H9 (cell line): ENCODE data around the gene INSYN1. TPM values are rescaled to one million over a fixed set of nuclear protein-coding genes. Genes with fewer than 3 reads are reported as not detected.

Source experiments
- DNase-seq: peaks from one replicate; pipeline ENCODE4 v3.0.0-alpha.2; 2017
- H2AFZ ChIP-seq: one replicate; pipeline ENCODE4 v1.6.1; 2013; ENCODE audit warnings: mild to moderate bottlenecking, low read length, control low read depth, moderate library complexity
- H2AK5ac ChIP-seq: 2 replicates; pipeline ENCODE4 v1.6.1; 2013; ENCODE audit warnings: low read length, control low read depth, mixed read lengths; ENCODE audit not compliant: insufficient read length
- H2BK120ac ChIP-seq: one replicate; pipeline ENCODE4 v1.6.1; 2013; ENCODE audit warnings: low read depth, mild to moderate bottlenecking, low read length, control low read depth, inconsistent platforms; ENCODE audit not compliant: poor library complexity, severe bottlenecking
- H2BK12ac ChIP-seq: 2 replicates; pipeline ENCODE4 v1.6.1; 2013; ENCODE audit warnings: low read length, control low read depth, mixed read lengths, low read depth; ENCODE audit not compliant: insufficient read length
- H2BK15ac ChIP-seq: 2 replicates; pipeline ENCODE4 v1.6.1; 2013; ENCODE audit warnings: low read depth, low read length, control low read depth
- H2BK20ac ChIP-seq: one replicate; pipeline ENCODE4 v1.6.1; 2013; ENCODE audit warnings: low read depth, mild to moderate bottlenecking, low read length, control low read depth, inconsistent platforms; ENCODE audit not compliant: poor library complexity, severe bottlenecking
- H2BK5ac ChIP-seq: 2 replicates; pipeline ENCODE4 v1.6.1; 2013; ENCODE audit warnings: low read length, control low read depth, mixed read lengths; ENCODE audit not compliant: insufficient read length
- H3K14ac ChIP-seq: 2 replicates; pipeline ENCODE4 v1.6.1; 2013; ENCODE audit warnings: low read length, control low read depth; ENCODE audit not compliant: insufficient read depth
- H3K18ac ChIP-seq: 2 replicates; pipeline ENCODE4 v1.6.1; 2013; ENCODE audit warnings: low read depth, mild to moderate bottlenecking, mixed read lengths, low read length, control low read depth; ENCODE audit not compliant: insufficient read length
- H3K23ac ChIP-seq: 2 replicates; pipeline ENCODE4 v1.6.1; 2013; ENCODE audit warnings: low read length, control low read depth, mixed read lengths, low read depth; ENCODE audit not compliant: insufficient read length
- H3K23me2 ChIP-seq: 2 replicates; pipeline ENCODE4 v1.6.1; 2013; ENCODE audit warnings: low read depth, mild to moderate bottlenecking, mixed read lengths, low read length, control low read depth; ENCODE audit not compliant: insufficient read length, poor library complexity, severe bottlenecking
- H3K27ac ChIP-seq: 2 replicates; pipeline ENCODE4 v1.5.1; 2013; ENCODE audit warnings: low read length, control low read depth, mixed read lengths, low read depth; ENCODE audit not compliant: insufficient read length
- H3K27me3 ChIP-seq: 2 replicates; pipeline ENCODE4 v1.6.1; 2013; ENCODE audit warnings: low read length, control low read depth, inconsistent platforms; ENCODE audit not compliant: insufficient read depth
- H3K4ac ChIP-seq: 2 replicates; pipeline ENCODE4 v1.6.1; 2013; ENCODE audit warnings: low read depth, mild to moderate bottlenecking, control low read depth, inconsistent platforms, low read length, moderate library complexity
- H3K4me1 ChIP-seq: 2 replicates; pipeline ENCODE4 v1.6.1; 2013; ENCODE audit warnings: low read length, control low read depth, inconsistent platforms; ENCODE audit not compliant: insufficient read depth
- H3K4me2 ChIP-seq: 2 replicates; pipeline ENCODE4 v1.6.1; 2013; ENCODE audit warnings: low read length, control low read depth, mixed read lengths; ENCODE audit not compliant: insufficient read length, insufficient read depth
- H3K56ac ChIP-seq: 2 replicates; pipeline ENCODE4 v1.6.1; 2013; ENCODE audit warnings: low read depth, mild to moderate bottlenecking, mixed read lengths, low read length, control low read depth; ENCODE audit not compliant: insufficient read length
- H3K79me1 ChIP-seq: 2 replicates; pipeline ENCODE4 v1.6.1; 2013; ENCODE audit warnings: low read depth, mild to moderate bottlenecking, moderate library complexity, low read length, control low read depth, inconsistent platforms; ENCODE audit not compliant: insufficient read depth, poor library complexity, severe bottlenecking
- H3K79me2 ChIP-seq: 2 replicates; pipeline ENCODE4 v1.6.1; 2013; ENCODE audit warnings: low read length, control low read depth, inconsistent platforms; ENCODE audit not compliant: insufficient read depth
- H3K9ac ChIP-seq: 2 replicates; pipeline ENCODE4 v1.6.1; 2013; ENCODE audit warnings: low read length, control low read depth, mixed read lengths; ENCODE audit not compliant: insufficient read length; ENCODE audit errors: extremely low read depth
- H3K9me3 ChIP-seq: one replicate; pipeline ENCODE4 v1.6.1; 2013; ENCODE audit warnings: low read depth, low read length, inconsistent platforms; ENCODE audit not compliant: control insufficient read depth
- H3T11ph ChIP-seq: one replicate; pipeline ENCODE4 v1.6.1; 2013; ENCODE audit warnings: mild to moderate bottlenecking, low read length, control low read depth, inconsistent platforms
- H4K20me1 ChIP-seq: one replicate; pipeline ENCODE4 v1.6.1; 2013; ENCODE audit not compliant: control insufficient read depth, insufficient read length, insufficient read depth
- H4K5ac ChIP-seq: 2 replicates; pipeline ENCODE4 v1.6.1; 2013; ENCODE audit warnings: low read depth, mild to moderate bottlenecking, mixed read lengths, low read length, control low read depth; ENCODE audit not compliant: insufficient read length
- H4K8ac ChIP-seq: replicated peaks from 2 replicates; pipeline ENCODE4 v1.6.1; 2013; ENCODE audit warnings: low read length, control low read depth, mixed read lengths, low read depth; ENCODE audit not compliant: insufficient read length
- H4K91ac ChIP-seq: 2 replicates; pipeline ENCODE4 v1.6.1; 2013; ENCODE audit warnings: low read depth, mild to moderate bottlenecking, moderate library complexity, mixed read lengths, low read length, control low read depth; ENCODE audit not compliant: insufficient read length
- H3K27ac Mint-ChIP-seq, 3 experiments: 2 replicates in 2 of 3; 3 replicates in 1 of 3; pipeline ENCODE4 v1.8.0; 2020 to 2021; ENCODE audit warnings: mixed read lengths in 3 of 3, mild to moderate bottlenecking in 1 of 3, moderate library complexity in 1 of 3
- H3K27me3 Mint-ChIP-seq: 2 replicates; pipeline ENCODE4 v1.8.0; 2021; ENCODE audit warnings: low read depth, mild to moderate bottlenecking, moderate library complexity, mixed read lengths
- H3K36me3 Mint-ChIP-seq, 3 experiments: 2 replicates in 2 of 3; 3 replicates in 1 of 3; pipeline ENCODE4 v1.8.0; 2020 to 2021; ENCODE audit warnings: low read depth in 3 of 3, mixed read lengths in 3 of 3; ENCODE audit not compliant: insufficient read depth in 1 of 3
- H3K4me1 Mint-ChIP-seq, 2 experiments: 2 replicates each; pipeline ENCODE4 v1.8.0; 2020; ENCODE audit warnings: mixed read lengths in 2 of 2
- H3K4me3 Mint-ChIP-seq, 2 experiments: 2 replicates in 1 of 2; 3 replicates in 1 of 2; pipeline ENCODE4 v1.8.0; 2020 to 2021; ENCODE audit warnings: mild to moderate bottlenecking in 2 of 2, mixed read lengths in 2 of 2, moderate library complexity in 1 of 2
- H3K9me3 Mint-ChIP-seq, 2 experiments: 2 replicates in 1 of 2; 3 replicates in 1 of 2; pipeline ENCODE4 v1.8.0; 2020; ENCODE audit warnings: mild to moderate bottlenecking in 2 of 2, mixed read lengths in 2 of 2, moderate library complexity in 1 of 2
- WGBS: extraction: QIAGEN DNeasy Blood & Tissue Kit; methylation state at CpG from one replicate; pipeline ENCODE4 v1.1.7; 2013; ENCODE audit warnings: missing lambda C conversion rate, low lambda C conversion rate, mixed read lengths; ENCODE audit not compliant: insufficient read length; ENCODE audit errors: extremely low coverage; 5-methylcytosine and 5-hydroxymethylcytosine counted together
- total RNA-seq: library from RNA; stranded (reverse); gene quantifications from 2 replicates; pipeline ENCODE4 v1.2.1, GENCODE V29; 2021
- TF ChIP-seq, protein P1 (sequence below): fragments of 200-600 bp; sonication (generic); conservative IDR thresholded peaks from 3 replicates; pipeline ENCODE4 v1.8.0; 2021; ENCODE audit warnings: antibody characterized with exemption, mild to moderate bottlenecking

Gene INSYN1
- total RNA-seq, 1 experiment from 2014 or later, result 1.9 TPM

DNA sequence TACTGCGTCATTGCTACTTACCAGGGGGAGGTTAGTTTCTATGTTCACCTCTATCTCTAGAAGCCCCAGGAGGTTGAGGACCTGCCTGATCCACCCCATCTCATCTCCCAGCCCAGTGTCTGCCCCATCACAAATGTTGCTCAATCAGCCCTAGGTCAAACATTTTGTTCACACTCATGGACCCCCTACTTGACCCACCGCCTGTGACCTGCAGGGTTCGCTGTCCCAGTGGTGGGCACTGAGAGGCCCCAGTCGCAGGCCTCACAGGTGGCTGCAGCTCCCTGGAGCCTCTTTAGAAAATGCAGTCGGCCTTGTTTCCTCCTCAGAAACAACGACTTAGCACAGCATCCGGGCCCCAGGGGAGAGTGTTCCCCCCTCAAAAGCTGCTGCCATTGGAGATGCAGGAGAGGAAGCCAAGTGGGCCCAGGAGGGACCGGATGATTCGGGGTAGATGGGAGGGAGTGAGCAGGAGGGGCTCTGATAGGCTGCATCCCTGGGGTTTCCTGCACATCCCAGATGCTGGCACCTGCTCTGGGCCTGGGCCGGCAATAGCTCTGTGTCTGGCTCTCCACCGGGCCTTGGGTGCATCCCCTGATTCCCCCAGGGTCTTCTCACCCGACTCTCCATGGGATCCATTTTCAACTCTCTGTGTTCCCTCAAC is 18.4 kb upstream of the INSYN1 start:
- no peaks in the 10 kb centered on the region for H3K23me2 ChIP-seq
- no peaks in the 10 kb centered on the region; the same call in 1 of the 2 replicates for H3K4me1 ChIP-seq
- H3K4me3 Mint-ChIP-seq, result no peak overlapping the region
- H2BK5ac ChIP-seq, result no peak overlapping the region
- peaks cover 2% of the 10 kb centered on the region; the same call in 1 of the 2 replicates for H3K27me3 Mint-ChIP-seq
- H4K5ac ChIP-seq, result no peak overlapping the region
- peaks cover 20 to 48% of the 10 kb centered on the region in 2 experiments for H3K4me1 Mint-ChIP-seq
- peak overlapping the region in 2 of 3 experiments; percentile 65 to 74; a peak in 3 of 7 replicates for H3K27ac Mint-ChIP-seq
- H3K9ac ChIP-seq, result no peak overlapping the region
- no peaks in the 10 kb centered on the region for H3K27me3 ChIP-seq
- H3K18ac ChIP-seq, result no peak overlapping the region
- no peak overlapping the region for H2BK12ac ChIP-seq
- no peak overlapping the region for H2AFZ ChIP-seq
- H4K91ac ChIP-seq, result no peak overlapping the region
- H2AK5ac ChIP-seq, result no peak overlapping the region
- H2BK120ac ChIP-seq, result no peak overlapping the region
- H3T11ph ChIP-seq, result no peak overlapping the region
- H3K14ac ChIP-seq, result no peak overlapping the region; the same call in 1 of the 2 replicates
- no peaks in the 10 kb centered on the region for H3K79me2 ChIP-seq
- H2BK20ac ChIP-seq, result no peak overlapping the region
- no peak overlapping the region for H3K23ac ChIP-seq
- H3K9me3 Mint-ChIP-seq, result peaks cover 0 to under 1% of the 10 kb centered on the region in 2 experiments; a peak in 1 of 5 replicates
- no peak overlapping the region for H4K8ac ChIP-seq
- no peak overlapping the region for H3K4ac ChIP-seq
- TF ChIP-seq, protein P1, sequence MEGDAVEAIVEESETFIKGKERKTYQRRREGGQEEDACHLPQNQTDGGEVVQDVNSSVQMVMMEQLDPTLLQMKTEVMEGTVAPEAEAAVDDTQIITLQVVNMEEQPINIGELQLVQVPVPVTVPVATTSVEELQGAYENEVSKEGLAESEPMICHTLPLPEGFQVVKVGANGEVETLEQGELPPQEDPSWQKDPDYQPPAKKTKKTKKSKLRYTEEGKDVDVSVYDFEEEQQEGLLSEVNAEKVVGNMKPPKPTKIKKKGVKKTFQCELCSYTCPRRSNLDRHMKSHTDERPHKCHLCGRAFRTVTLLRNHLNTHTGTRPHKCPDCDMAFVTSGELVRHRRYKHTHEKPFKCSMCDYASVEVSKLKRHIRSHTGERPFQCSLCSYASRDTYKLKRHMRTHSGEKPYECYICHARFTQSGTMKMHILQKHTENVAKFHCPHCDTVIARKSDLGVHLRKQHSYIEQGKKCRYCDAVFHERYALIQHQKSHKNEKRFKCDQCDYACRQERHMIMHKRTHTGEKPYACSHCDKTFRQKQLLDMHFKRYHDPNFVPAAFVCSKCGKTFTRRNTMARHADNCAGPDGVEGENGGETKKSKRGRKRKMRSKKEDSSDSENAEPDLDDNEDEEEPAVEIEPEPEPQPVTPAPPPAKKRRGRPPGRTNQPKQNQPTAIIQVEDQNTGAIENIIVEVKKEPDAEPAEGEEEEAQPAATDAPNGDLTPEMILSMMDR, result peak; percentile 58; the same call in 2 of the 3 replicates
- peak; percentile 68 for DNase-seq
- no CpG with 5 or more reads among the region's 12 CpGs for WGBS
- no peaks in the 10 kb centered on the region for H3K9me3 ChIP-seq
- H3K79me1 ChIP-seq, result no peaks in the 10 kb centered on the region
- H3K56ac ChIP-seq, result no peak overlapping the region
- no peak overlapping the region for H2BK15ac ChIP-seq
- no peaks in the 10 kb centered on the region for H4K20me1 ChIP-seq
- H3K36me3 Mint-ChIP-seq, result no peaks in the 10 kb centered on the region; a peak in 1 of 7 replicates
- H3K27ac ChIP-seq, result no peak overlapping the region
- no peak overlapping the region for H3K4me2 ChIP-seq
